Dorsolateral prefrontal cortex (tissue), 118 donors: ENCODE measurements around the gene MYRF. TPM values are rescaled to one million over a fixed set of nuclear protein-coding genes. Genes with fewer than 3 reads are reported as not detected.

Source experiments
- total RNA-seq, 120 experiments: library from RNA; stranded (reverse); gene quantifications; one replicate each; pipeline versions ENCODE4 v1.2.3 to v1.2.4, GENCODE V29; 2022

MYRF gene
- total RNA-seq, 120 experiments from 2014 or later, result 23.0 to 708 (median 141) TPM

Other genes with a start within 250 kb of the MYRF start
- gene LRRC10B, start 243.9 kb upstream of the MYRF start, total RNA-seq, result 10 to 100 TPM in 46 of 120 experiments, 1 to 10 TPM in 74; 1.3 to 19.6 (median 9.1) TPM
- 100 to 1,000 TPM in 115 of 120 experiments, 10 to 100 TPM in 5; 52.2 to 249 (median 173) TPM for gene SYT7, start 171.6 kb upstream of the MYRF start, total RNA-seq
- 10 to 100 TPM; 12.9 to 58.9 (median 36.2) TPM for gene DAGLA, start 72.2 kb upstream of the MYRF start, total RNA-seq
- 100 to 1,000 TPM in 1 of 120 experiments, 10 to 100 TPM in 119; 40.6 to 123 (median 65.5) TPM for gene TMEM258, start 40.0 kb downstream of the MYRF start, total RNA-seq
- 10 to 100 TPM in 100 of 120 experiments, 1 to 10 TPM in 20; 4.7 to 24.3 (median 13.8) TPM for gene FEN1, start 40.3 kb downstream of the MYRF start, total RNA-seq
- 100 to 1,000 TPM in 23 of 120 experiments, 10 to 100 TPM in 97; 47.3 to 195 (median 80.7) TPM for gene FADS1, start 64.4 kb downstream of the MYRF start, total RNA-seq
- gene FADS2, start 75.7 kb downstream of the MYRF start, total RNA-seq, result 100 to 1,000 TPM in 112 of 120 experiments, 10 to 100 TPM in 8; 72.8 to 347 (median 162) TPM
- gene FADS3, start 138.9 kb downstream of the MYRF start, total RNA-seq, result 100 to 1,000 TPM in 31 of 120 experiments, 10 to 100 TPM in 89; 52.0 to 134 (median 87.6) TPM
- 10 to 100 TPM in 71 of 120 experiments, 1 to 10 TPM in 49; 5.8 to 23.3 (median 10.7) TPM for gene RAB3IL1, start 164.9 kb downstream of the MYRF start, total RNA-seq
- gene BEST1, start 197.7 kb downstream of the MYRF start, total RNA-seq, result 100 to 1,000 TPM in 2 of 120 experiments, 10 to 100 TPM in 118; 10.7 to 176 (median 32.0) TPM
- gene FTH1, start 215.0 kb downstream of the MYRF start, total RNA-seq, result 1,000 to 10,000 TPM; 2,016 to 5,225 (median 3,057) TPM